Karpas-422 (cell line): ENCODE results near the gene OGFOD3. TPM values are rescaled to one million over a fixed set of nuclear protein-coding genes. Genes with fewer than 3 reads are reported as not detected.

Experiments
- DNase-seq: peaks from one replicate; pipeline ENCODE4 v3.0.0-alpha.2; 2015
- H2AFZ ChIP-seq: fragments of 200-600 bp; sonication (generic); 2 replicates; pipeline ENCODE4 v1.6.1; 2014; ENCODE audit warnings: antibody characterized with exemption, low read length, mixed read lengths
- H3K27ac ChIP-seq: fragments of 200-600 bp; sonication (generic); 2 replicates; pipeline ENCODE4 v1.5.1; 2014; ENCODE audit warnings: mild to moderate bottlenecking, low read length, moderate library complexity
- H3K27me3 ChIP-seq: fragments of 200-600 bp; sonication (generic); 2 replicates; pipeline ENCODE4 v1.6.1; 2014; ENCODE audit warnings: low read length, mixed read lengths
- H3K36me3 ChIP-seq: fragments of 200-600 bp; sonication (generic); 2 replicates; pipeline ENCODE4 v1.6.1; 2014; ENCODE audit warnings: low read length, mixed read lengths; ENCODE audit not compliant: insufficient read depth
- H3K4me1 ChIP-seq: fragments of 200-600 bp; sonication (generic); 2 replicates; pipeline ENCODE4 v1.6.1; 2014; ENCODE audit warnings: mild to moderate bottlenecking, low read length, mixed read lengths
- H3K4me2 ChIP-seq: fragments of 200-600 bp; sonication (generic); 2 replicates; pipeline ENCODE4 v1.6.1; 2014; ENCODE audit warnings: low read length, low read depth, mild to moderate bottlenecking; ENCODE audit not compliant: poor library complexity, severe bottlenecking
- H3K4me3 ChIP-seq: fragments of 200-600 bp; sonication (generic); 2 replicates; pipeline ENCODE4 v1.5.1; 2014; ENCODE audit warnings: mild to moderate bottlenecking, antibody characterized with exemption, low read length, mixed read lengths
- H3K79me2 ChIP-seq: fragments of 200-600 bp; sonication (generic); 2 replicates; pipeline ENCODE4 v1.6.1; 2014; ENCODE audit warnings: mild to moderate bottlenecking, low read length, mixed read lengths
- H3K9ac ChIP-seq: fragments of 200-600 bp; sonication (generic); 2 replicates; pipeline ENCODE4 v1.6.0; 2014; ENCODE audit warnings: low read length
- H3K9me2 ChIP-seq: fragments of 200-600 bp; sonication (generic), shearing (Covaris generic); replicated peaks from 2 replicates; pipeline ENCODE4 v1.6.0; 2014; ENCODE audit warnings: mild to moderate bottlenecking, low read length, moderate library complexity; ENCODE audit not compliant: insufficient read depth
- H3K9me3 ChIP-seq: fragments of 300-700, 200-600 bp; sonication (generic); 2 replicates; pipeline ENCODE4 v1.6.1; 2014; ENCODE audit warnings: low read length, mixed read lengths
- H4K20me1 ChIP-seq: fragments of 200-600 bp; sonication (generic); 2 replicates; pipeline ENCODE4 v1.6.1; 2014; ENCODE audit warnings: mild to moderate bottlenecking, antibody characterized with exemption, low read length, low read depth; ENCODE audit not compliant: insufficient read depth
- total RNA-seq: library from RNA; depleted of rRNA; stranded (reverse); fragments of >200 nt; shearing (Covaris generic); gene quantifications from 2 replicates; pipeline ENCODE4 v1.2.3, GENCODE V29; 2014; ENCODE audit warnings: low replicate concordance

Gene OGFOD3
- total RNA-seq, 1 experiment from 2014 or later: 14.8 TPM

GRCh38 chr17:82372249-82373071, 45.9 kb downstream of the OGFOD3 start:
- H3K79me2 ChIP-seq: no peaks in the 10 kb centered on the region
- H3K4me1 ChIP-seq: no peaks in the 10 kb centered on the region
- H3K36me3 ChIP-seq: no peaks in the 10 kb centered on the region
- H3K27me3 ChIP-seq: no peaks in the 10 kb centered on the region
- H3K9me3 ChIP-seq: no peaks in the 10 kb centered on the region
- no peak for DNase-seq
- H4K20me1 ChIP-seq: no peaks in the 10 kb centered on the region
- H2AFZ ChIP-seq: no peak overlapping the region
- no peak overlapping the region for H3K4me3 ChIP-seq
- H3K9ac ChIP-seq: no peak overlapping the region
- no peaks in the 10 kb centered on the region for H3K9me2 ChIP-seq
- H3K4me2 ChIP-seq: no peak overlapping the region
- H3K27ac ChIP-seq: no peak overlapping the region

DNA sequence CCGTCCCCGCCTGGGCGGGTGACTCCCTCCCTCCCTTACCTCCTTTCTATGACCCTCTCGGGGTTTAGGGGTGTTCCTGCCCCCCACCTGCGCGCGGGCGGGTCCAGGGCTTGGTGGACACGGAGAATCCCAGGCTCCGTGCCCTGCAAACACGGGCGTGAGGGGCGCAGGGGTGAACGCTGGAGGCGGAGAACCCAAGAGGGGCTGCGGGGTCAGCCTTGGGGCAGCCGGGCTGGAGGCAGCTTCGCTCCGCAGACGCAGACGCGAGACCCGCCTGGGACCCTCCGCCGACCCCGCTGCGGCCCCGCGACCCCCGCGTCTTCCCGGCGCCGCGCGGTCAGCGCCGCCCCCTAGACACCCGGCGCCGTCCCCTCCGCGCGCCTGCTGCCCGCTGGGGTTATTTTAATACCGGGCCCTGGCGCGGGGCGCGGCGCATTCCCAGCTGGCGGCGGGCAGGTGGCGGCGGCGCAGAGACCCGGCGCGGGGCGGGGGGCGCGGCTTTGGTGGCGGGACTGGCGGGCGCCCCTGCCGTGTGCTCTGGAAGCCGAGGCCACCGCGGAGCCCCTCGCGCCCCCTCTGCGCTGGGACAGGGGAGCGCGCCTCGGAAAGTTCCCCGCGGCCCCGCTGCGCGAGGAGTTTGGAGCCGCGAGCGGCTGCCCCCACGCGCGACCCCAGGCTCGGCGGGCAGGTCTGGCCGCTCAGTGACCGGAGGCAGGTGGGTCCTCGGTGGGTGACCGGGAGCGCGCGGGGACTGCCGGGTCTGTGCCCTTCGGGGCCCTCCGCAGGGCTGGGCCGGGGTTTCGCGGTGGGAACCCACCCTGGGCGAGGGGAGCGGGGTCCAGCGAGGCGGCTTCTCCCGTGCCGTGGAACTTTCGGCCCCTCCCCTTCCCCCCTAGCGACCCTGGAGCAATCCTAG, 46.8 kb downstream of the OGFOD3 start, which contains the start of gene UTS2R:
Gene UTS2R, plus strand, starts transcription at position 433 of the 916 bp plus-strand sequence. CDS start 2,560 bp downstream, outside the sequence.
- Histone ChIP-seq H3K27ac (no peak within 1 kb of the TSS), H4K20me1 (no peaks in the 10 kb centered on the region), H3K27me3 (no peaks in the 10 kb centered on the region), H3K4me2 (no peak within 1 kb of the TSS), H2AFZ (no peak within 1 kb of the TSS), H3K36me3 (no peaks in the 10 kb centered on the region), H3K9me3 (no peaks in the 10 kb centered on the region), H3K79me2 (no peaks in the 10 kb centered on the region), H3K9ac (no peak within 1 kb of the TSS), H3K4me1 (no peaks in the 10 kb centered on the region), H3K4me3 (no peak within 1 kb of the TSS), H3K9me2 (no peaks in the 10 kb centered on the region)
- no peak for DNase-seq

DNA sequence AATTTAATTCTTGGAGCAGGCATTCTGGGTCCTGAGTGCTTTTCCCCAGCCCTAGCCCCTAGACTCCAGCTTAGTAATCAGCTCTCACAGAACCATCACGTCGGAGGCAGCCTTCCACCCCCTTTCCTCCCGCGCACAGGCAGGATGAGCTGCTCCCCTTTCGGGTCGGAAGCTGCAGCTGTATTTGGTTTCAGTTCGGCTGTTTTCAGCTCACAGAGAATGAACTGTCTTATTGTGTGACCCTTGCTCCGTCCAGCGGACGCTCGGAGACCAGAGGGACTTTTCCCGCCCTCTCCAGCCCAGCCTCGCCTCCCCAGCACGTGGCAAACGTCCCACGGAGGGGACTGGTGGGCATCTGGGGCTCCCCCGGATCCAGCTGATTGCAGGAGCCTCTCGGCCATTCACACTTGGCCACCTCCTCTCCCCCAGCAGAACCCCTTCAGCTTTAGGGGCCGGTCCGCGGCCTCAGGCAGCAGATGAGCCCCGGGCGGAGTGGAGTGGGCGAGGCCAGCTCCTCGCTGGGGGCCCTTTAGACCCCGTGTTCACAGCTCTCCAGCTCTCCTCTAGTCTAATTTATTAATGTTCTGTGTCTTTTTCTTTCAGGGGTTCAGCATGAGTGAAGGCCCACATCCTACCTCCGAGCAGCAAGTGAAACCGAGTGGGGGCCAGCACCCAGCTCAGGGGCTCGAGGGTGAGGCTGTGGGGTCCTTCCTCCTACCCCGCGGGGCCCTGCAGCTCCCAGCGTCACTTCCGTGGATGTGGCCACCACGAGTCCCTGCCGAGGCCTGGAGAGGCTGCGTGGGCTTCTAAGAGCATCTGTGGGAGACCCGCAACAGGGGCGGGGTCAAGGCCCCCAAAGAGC, 47.7 kb downstream of the OGFOD3 start:
- Histone ChIP-seq H3K4me2 (no peak overlapping the region), H3K4me3 (no peak overlapping the region)

GRCh38 chr17:82369211-82369610, 49.2 kb downstream of the OGFOD3 start:
- Histone ChIP-seq H3K27ac (no peak overlapping the region), H3K4me1 (no peaks in the 10 kb centered on the region), H4K20me1 (no peaks in the 10 kb centered on the region), H3K9me3 (no peaks in the 10 kb centered on the region), H3K9ac (no peak overlapping the region), H2AFZ (no peak overlapping the region), H3K4me2 (no peak overlapping the region), H3K27me3 (no peaks in the 10 kb centered on the region), H3K36me3 (no peaks in the 10 kb centered on the region), H3K9me2 (no peaks in the 10 kb centered on the region), H3K79me2 (no peaks in the 10 kb centered on the region), H3K4me3 (no peak overlapping the region)
- no peak for DNase-seq

More for the DNA sequence above, 47.7 kb downstream of the OGFOD3 start:
- Histone ChIP-seq H4K20me1 (no peaks in the 10 kb centered on the region), H3K4me1 (no peaks in the 10 kb centered on the region), H2AFZ (no peak overlapping the region), H3K9me3 (no peaks in the 10 kb centered on the region), H3K27me3 (no peaks in the 10 kb centered on the region), H3K9me2 (no peaks in the 10 kb centered on the region), H3K27ac (no peak overlapping the region), H3K9ac (no peak overlapping the region), H3K36me3 (no peaks in the 10 kb centered on the region), H3K79me2 (no peaks in the 10 kb centered on the region)
- no peak for DNase-seq

GRCh38 chr17:82367724-82368524, 50.5 kb downstream of the OGFOD3 start:
- Histone ChIP-seq H3K36me3 (no peaks in the 10 kb centered on the region), H3K27me3 (no peaks in the 10 kb centered on the region), H3K4me3 (no peak overlapping the region), H3K27ac (no peak overlapping the region), H3K4me1 (no peaks in the 10 kb centered on the region), H2AFZ (no peak overlapping the region), H3K4me2 (no peak overlapping the region), H3K9me2 (no peaks in the 10 kb centered on the region), H3K9me3 (no peaks in the 10 kb centered on the region), H3K79me2 (no peaks in the 10 kb centered on the region), H4K20me1 (no peaks in the 10 kb centered on the region), H3K9ac (no peak overlapping the region)
- DNase-seq: peak; percentile 71

- Histone ChIP-seq H3K4me3 (no peak overlapping the region), H3K9ac (no peak overlapping the region), H3K79me2 (no peaks in the 10 kb centered on the region)
These were observed 51.6 kb downstream of the OGFOD3 start for GRCh38 chr17:82366749-82367148.

DNA sequence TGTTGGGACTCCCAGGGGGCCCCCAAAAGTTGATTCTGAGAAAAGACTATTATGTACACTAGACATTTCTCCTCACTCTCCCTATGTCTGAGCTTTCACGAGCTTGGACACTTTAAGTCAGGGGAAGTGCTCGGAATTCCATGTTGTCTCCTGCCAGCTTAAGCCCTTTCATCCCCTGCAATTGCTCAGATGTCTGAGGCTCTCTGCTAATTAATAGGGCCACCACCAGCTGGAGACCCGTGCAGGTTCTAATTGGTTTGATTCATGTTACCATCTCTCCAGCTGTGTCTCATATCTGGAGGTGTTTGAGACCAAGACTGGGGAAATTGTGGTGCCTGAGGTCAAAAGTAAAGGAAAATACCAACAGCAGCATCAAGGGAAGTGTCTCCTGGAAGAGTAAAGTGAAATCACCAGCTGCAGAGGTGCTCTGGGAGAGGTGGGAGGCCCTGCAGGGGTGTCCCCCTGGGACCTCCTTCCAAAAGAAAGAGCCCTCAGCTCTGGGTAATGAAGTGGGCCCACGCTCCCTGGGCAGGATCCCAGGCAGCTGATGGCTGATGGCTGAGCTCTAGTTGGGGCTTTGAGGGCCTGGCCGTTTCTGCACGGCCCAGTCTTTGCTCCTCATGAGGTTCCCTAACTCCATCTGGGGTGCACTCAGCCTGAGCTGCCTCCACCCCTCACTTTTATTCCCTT, 52.6 kb downstream of the OGFOD3 start:
- no peak for DNase-seq
- H3K4me1 ChIP-seq: no peaks in the 10 kb centered on the region
- no peak overlapping the region for H2AFZ ChIP-seq
- H3K4me3 ChIP-seq: no peak overlapping the region
- H3K79me2 ChIP-seq: no peaks in the 10 kb centered on the region
- H3K36me3 ChIP-seq: no peaks in the 10 kb centered on the region
- H3K27me3 ChIP-seq: no peaks in the 10 kb centered on the region
- no peaks in the 10 kb centered on the region for H3K9me2 ChIP-seq
- H4K20me1 ChIP-seq: no peaks in the 10 kb centered on the region
- H3K27ac ChIP-seq: no peak overlapping the region
- H3K9me3 ChIP-seq: no peaks in the 10 kb centered on the region
- H3K9ac ChIP-seq: no peak overlapping the region
- H3K4me2 ChIP-seq: no peak overlapping the region

More at GRCh38 chr17:82366749-82367148, 51.6 kb downstream of the OGFOD3 start:
- Histone ChIP-seq H3K9me2 (no peaks in the 10 kb centered on the region), H3K4me2 (no peak overlapping the region), H3K27me3 (no peaks in the 10 kb centered on the region), H3K9me3 (no peaks in the 10 kb centered on the region), H4K20me1 (no peaks in the 10 kb centered on the region), H3K4me1 (no peaks in the 10 kb centered on the region), H3K27ac (no peak overlapping the region), H2AFZ (no peak overlapping the region), H3K36me3 (no peaks in the 10 kb centered on the region)
- no peak for DNase-seq
